Measurements from ENCODE around the gene SOD3.

SOD3 gene

DNA sequence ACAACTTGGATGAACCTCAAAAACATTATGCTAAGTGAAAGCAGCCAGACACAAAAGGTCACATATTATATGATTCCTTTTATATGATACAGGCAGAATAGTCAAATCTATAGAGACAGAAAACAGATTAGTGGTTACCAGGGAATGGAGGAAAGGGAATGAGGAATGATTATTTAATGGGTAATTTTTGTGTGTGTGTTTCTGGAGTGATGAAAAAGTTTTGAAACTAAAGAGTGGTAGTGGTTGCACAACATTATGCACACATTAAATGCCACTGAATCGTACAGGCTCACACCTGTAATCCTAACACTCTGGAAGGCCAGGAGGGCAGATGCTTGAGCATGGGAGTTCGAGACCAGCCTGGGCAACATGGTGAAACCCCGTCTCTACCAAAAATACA is 19.6 kb upstream of the SOD3 start:
- DNase-seq = no peak

DNA sequence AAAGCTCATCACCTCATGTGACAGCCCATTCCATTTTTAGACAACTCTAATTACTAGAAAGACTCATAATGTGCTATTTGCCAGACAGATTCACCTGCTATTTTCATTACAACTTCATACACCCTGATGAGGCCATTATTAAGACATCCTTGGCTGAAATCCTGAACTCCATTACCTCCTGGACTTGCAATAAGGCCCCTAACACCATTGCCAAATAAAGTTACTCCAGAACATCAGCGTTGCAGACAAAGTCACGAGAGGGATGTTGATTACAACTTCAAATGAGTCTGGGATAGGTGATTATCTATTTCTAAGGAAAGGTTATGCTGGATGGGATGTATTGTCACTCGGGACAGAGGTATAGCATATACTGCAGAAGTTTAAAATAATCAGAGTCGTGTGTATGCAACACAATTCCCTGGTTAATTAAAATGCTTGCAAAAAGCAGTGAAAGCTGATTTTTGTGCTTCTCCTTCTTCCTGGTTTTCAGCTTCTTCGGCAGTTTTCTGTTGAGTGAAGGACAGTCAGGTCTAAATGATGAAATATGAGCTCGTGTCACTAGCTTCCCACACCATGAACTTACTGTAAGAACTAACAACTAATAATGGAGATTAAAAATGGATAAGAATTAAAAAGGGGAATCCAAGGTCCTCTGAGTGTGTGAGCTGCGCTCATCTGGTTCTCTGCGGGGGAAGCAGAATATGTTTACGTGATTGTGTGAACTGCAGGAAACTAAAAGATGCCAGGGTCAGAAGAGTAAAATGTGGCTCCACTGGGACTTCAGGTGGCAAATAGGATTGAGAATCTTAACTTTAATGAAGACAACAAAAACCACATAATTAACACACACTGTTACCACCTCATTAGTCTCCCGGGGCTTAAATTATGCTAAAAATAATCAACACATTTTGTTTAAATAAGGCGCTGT is 17.6 kb upstream of the SOD3 start:
- no peak for DNase-seq

DNA sequence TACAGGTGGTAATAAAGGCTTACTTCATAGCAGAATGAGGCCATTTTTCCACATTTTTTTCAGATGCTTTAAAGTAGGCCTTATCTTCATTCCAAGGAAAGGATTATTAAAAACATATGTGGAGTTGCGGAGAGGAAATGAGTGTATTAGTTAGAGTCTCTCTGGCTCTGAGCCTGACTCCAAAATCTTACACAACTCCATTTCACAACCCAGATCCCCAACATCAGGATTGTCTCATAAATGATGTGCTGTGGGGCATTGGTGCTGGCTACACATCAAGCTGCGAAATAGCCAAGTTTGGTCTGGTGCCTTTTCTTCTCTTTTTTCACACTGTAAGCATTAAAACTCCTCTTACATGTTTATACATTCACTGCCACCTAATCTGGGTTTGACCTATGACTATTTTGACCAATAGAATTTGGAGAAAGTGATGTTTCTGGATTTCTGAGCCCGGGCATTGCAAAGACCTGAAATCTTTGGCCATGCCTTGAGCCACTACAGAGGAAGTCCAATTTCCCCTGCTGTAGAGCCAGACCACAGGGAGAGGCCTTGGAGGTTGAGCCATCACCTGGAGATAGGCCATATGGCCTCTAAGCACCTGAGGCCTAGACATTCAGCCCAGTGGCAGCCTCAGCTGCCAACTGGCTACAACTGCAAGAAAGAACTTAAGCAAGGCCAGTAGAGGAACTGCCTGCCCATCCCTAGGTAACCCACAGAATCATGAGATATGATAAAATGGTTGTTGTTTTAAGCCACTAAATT is 16.7 kb upstream of the SOD3 start:
- DNase-seq = no peak

DNA sequence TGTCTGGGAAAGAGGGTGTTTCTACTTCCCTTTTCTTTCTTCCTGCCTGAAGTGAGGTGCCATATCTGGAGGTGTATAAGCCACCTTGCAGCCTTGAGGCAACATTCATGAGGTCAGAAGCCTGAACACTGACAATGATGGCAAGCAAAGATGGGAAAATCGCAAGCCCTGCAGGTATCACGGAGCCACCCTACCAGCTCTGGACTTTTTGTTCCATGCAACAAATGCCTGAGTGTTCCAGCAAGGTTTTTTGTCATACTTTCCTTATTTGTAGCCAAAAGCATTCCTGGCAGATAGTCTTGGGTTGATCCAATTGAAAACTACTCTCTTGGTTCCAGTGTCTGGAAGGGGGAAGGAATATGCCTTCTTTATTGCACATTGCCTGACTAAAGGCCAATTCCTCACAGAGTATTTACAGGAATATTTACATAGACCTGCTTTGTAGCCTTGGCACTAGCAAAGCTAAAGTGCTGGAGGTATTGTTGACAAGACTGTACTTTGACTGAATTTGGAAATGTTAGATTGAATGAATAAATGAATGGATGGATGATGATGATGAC is 14.4 kb upstream of the SOD3 start:
- DNase-seq = no peak

DNA sequence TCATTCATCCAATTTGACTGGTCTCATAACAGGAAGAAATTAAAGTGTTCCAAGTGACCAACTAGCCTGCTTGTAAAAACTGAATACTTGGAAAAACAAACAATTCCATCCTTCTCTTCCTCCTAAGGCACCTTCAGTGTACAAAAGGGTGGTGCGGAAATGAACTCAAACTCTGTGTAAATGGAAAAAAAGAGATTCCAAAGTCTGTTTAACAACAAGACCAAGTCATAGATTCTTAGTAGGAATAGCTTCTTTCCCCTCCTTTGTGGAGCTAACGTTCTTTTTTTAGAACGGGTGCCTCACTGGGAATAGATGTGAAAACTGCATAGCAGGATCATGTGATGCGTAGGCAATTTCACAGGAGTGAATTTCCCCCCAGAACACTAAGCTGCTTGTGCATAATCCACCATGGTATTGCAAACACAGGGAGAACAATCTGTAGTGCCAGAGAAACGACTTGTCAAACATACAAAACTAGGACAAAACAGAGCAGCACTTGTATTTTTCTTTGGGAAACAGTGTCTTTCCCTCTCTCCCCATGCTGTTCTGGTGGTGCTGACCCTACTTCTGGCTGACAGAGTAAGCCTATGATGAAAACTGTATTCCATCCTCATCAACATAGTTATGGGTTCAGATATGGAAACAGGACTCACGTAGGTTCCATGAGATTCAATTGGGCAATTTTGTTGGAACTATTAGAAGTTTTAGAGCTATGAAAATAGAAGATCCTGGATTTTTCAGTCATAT is 13.2 kb upstream of the SOD3 start:
- no peak for DNase-seq

DNA sequence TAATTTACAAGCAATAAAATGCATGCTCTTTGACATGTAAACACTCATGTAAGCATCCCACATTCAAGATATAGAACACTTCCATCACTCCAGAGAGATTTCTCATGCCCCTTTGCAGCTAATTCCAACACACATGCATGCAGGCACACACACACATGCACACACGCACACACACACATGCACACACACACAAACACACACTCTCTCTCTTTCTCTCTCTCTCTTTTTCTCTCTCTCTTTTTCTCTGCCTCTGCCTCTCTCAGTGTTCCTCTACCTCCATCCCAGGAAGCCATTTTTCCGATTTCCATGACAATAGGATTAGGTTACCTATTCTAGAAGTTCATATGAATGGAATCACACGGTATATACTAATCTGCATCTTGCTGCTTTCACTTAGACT is 11.9 kb upstream of the SOD3 start:
- DNase-seq = no peak

DNA sequence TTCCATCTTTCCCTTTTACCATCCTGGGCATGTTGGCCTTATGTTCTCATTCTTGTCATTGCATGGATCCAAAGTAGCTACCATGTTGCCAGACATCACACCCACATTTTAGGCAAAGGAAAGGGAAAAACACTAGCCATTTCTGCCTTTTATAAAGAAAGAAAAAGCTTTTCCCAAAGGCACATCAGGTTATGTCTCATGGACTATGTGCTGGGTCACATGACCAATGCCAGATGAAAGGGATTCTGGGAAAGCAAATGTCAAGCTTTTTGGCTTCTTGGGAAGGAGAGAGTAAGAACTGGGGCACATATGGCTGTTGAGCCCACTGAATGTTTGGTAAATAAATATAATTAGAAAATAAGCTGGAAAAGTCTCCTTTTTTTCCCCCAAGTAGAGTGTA is 4.3 kb upstream of the SOD3 start:
- no peak for DNase-seq

DNA sequence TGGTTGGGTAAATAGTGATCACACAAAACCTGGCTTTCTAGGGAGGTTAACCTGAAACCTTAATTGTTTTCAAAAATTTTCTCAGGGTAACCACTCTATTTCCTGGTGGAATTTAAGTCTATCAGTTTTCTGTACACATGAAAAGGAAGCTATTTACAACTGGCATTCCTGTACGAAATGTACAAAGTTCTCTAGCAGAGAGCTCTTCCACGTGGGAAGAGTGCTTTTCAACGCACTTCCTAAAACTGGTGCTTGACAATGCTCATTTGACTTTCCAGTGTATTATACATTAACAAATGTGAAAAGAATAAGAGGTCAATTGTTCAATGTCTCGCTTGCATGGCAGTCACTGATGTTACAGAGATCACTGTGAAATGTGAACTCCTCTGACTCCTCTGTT is 2.8 kb upstream of the SOD3 start:
- DNase-seq = no peak

DNA sequence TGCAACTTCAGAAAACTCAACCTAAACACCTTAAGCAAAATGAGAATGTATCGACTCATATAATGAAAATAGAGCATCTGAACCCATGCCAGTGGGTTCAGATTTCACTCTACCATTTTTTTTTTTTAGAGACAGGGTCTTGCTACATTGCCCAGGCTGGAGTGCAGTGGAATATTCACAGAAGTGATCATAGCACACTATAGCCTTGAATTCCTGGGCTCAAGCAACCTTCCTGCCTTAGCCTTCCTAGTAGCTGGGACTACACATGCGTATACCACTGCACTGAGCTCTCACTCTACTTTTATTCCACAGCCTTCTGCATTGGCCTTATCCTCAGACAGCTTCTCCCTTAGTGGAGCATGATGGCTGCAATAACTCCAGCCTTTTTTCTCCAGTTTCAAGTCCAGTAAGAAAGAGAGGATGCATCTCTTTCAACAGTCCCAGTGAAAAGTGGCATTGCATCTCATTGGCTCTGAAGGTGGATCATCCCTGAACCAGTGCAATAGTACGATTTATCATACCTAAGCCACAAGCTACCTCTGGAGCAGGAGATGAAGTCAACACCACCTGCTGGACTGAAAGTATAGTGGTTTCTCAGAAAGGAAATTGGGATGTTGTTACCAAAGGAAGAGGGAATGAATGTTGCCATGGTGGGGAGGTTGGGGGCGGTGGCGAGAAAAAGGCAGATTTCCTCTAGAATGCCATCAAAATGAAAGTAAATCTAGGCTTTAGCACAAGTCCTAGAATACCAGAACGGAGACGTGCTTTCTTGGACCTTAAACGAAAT is 2.0 kb upstream of the SOD3 start:
- no peak for DNase-seq

DNA sequence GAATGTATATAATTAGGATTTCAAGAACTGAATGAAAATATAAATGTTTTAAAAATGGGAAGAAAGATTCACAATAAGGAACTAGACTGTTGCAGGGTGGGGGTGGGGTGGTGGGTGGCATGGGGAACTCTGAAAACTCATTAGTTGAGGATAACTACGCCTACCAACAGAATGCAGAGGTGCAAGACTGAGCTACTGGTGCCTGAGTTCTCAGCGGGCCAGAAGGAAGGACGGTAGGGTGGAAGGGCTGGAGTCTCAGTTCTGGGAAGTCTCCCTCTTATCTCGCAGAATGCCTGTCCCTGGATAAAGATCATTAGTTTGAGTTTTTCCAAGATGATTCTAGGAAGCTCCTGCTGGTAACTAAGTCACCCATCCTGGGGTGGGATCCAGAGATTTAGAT is 1.3 kb upstream of the SOD3 start:
- no peak for DNase-seq

DNA sequence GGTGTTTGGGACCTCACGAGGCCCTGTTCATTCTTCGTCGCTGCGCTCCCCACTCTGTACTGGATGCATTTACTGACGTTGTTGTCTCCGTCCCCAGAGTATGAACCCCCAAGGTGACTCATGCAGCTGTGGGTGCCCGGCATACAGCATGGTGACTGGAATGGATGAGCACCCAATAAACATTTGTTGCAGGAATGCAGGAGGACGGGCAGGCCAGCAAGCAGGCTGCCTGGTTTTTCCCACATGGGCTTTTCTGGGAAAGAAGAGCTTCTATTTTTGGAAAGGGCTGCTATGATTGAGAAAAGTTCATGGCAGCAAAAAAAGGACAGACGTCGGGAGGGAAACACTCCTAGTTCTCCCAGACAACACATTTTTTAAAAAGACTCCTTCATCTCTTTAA is 893 bp upstream of the SOD3 start:
- DNase-seq = no peak

DNA sequence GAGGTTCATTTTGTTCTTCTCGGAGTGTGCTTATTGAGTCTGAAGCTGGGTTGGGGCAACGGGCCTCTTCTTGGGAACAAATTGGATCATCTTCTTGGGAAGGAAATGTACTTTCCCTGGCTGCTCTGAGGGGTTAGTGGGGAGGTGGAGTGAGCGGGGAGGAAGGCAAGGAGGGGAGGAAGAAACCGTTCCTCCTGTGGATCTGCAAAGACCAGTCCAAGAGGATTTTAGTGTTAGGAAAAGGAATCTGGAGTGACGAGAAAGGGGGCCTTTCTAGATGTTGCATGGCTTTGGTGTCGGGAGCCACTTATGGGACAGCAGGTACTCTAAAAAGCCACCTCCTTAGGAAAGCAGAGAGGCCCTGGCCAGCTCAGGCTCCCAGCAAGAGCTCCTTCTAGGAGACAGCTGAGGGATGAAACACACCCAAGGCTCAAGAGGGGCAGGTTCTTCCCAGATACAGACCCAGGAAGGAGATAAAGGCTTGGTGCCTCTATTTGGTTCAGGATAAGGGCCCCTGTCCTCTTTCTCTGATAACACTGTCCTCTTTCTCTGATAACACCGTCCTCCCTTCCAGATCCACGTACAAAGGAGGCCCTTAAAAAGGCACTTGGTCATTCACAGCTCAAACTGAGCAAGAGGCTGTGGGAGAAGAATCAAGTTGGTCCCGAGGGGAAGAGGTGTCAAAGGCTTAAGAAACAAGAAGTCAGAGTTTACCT is 451 bp downstream of the SOD3 start:
- DNase-seq = no peak

DNA sequence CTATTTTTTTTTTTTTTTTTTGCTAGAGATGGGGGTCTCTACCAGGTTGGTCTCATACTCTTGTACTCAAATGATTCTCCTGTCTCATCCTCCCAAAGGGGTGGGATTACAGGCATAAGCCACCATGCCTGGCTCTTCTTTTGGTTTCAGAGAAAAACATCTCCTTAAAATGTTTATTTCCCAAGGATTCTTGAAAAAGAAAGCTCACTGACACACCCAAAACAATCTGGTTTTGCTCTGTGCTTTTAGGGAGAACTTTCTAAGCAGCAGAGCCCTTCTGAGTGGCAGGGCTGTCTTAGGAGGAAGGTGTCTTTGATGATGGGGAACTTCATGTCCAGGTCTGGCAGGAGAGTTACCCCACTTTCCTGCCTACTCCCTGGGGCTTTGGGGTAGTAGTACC is 1.2 kb downstream of the SOD3 start:
- no peak for DNase-seq

DNA sequence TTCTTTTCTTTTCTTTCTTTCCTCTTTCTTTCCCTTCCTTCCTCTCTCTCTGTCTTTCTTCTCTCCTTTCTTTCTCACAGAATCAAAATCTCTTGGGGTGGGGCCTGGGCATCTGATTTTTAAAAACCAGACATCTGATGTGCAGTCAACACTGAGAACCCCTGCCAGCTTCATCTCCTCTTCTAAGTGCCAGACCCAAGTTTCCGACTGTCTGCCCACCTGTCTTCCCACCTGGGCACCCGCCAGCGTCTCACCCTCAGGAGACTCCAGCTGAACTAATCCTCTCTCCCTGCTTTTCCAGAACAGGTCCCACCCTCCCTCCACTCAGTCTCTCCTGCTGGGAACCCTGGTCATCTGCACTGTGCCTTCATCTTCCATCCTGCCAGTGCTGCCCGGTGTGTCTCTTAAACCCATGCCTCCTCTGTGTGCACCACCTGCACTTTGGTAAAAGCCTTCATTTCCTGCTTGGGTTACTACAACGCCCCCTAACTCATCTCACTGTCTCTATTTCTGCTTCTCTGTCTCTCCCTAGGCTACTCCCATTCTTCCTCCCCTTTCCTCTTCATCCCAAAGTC is 2.8 kb downstream of the SOD3 start:
- DNase-seq = no peak

DNA sequence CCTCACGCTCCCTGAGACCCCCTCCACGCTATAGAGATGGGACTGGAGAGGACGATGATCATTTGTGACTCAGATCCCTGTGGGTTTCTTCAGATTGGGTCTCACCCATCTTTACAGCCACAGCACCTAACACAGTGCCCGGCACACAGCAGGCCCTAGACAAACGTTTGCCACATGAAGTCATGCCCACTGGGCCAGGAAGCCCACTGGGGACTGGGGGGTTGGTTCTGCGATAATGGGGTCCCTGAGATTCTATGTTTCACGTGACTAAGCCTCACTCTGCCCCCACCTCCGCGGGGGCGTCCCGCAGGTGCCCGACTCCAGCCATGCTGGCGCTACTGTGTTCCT is 3.8 kb downstream of the SOD3 start:
- no peak for DNase-seq

DNA sequence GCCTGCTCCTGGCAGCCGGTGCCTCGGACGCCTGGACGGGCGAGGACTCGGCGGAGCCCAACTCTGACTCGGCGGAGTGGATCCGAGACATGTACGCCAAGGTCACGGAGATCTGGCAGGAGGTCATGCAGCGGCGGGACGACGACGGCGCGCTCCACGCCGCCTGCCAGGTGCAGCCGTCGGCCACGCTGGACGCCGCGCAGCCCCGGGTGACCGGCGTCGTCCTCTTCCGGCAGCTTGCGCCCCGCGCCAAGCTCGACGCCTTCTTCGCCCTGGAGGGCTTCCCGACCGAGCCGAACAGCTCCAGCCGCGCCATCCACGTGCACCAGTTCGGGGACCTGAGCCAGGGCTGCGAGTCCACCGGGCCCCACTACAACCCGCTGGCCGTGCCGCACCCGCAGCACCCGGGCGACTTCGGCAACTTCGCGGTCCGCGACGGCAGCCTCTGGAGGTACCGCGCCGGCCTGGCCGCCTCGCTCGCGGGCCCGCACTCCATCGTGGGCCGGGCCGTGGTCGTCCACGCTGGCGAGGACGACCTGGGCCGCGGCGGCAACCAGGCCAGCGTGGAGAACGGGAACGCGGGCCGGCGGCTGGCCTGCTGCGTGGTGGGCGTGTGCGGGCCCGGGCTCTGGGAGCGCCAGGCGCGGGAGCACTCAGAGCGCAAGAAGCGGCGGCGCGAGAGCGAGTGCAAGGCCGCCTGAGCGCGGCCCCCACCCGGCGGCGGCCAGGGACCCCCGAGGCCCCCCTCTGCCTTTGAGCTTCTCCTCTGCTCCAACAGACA is 4.4 kb downstream of the SOD3 start:
- no peak for DNase-seq

DNA sequence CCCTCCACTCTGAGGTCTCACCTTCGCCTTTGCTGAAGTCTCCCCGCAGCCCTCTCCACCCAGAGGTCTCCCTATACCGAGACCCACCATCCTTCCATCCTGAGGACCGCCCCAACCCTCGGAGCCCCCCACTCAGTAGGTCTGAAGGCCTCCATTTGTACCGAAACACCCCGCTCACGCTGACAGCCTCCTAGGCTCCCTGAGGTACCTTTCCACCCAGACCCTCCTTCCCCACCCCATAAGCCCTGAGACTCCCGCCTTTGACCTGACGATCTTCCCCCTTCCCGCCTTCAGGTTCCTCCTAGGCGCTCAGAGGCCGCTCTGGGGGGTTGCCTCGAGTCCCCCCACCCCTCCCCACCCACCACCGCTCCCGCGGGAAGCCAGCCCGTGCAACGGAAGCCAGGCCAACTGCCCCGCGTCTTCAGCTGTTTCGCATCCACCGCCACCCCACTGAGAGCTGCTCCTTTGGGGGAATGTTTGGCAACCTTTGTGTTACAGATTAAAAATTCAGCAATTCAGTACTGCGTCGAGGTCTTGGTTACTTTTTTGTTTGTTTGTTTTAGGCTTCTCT is 5.0 kb downstream of the SOD3 start:
- DNase-seq = no peak

DNA sequence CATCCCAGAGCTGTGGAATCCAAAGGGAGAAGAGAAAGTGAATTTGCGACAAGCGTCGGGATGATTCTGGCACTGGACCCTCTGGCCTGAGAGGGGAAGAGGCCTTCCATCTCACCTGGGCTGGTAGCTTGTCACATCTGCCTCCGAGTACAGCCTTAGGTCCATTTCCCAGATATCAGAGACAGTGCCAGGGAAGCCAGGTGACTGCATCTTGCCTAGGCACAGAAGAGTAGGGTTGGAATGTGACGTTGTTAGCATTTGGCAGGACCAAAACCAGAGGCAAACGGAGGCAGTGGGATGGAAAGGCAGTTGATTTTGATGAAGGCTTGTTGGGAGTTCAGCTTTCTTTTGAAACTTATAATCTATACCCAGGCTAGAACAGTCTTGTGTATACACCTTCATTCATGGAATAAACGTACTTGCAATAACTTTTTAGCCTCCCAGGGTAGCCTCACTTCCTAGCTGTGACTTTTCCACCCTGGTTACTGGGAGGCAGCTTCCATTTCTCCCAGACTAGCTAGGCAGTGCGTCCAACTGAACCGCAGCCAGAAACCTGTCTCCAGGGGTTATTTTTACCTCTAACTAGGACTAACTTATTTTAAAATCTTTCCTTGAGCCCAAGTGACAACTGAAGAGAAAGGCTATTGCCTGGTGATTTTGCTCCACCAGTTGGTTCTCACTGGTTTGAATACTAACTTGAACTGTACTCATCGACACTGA is 5.9 kb downstream of the SOD3 start:
- DNase-seq = no peak

DNA sequence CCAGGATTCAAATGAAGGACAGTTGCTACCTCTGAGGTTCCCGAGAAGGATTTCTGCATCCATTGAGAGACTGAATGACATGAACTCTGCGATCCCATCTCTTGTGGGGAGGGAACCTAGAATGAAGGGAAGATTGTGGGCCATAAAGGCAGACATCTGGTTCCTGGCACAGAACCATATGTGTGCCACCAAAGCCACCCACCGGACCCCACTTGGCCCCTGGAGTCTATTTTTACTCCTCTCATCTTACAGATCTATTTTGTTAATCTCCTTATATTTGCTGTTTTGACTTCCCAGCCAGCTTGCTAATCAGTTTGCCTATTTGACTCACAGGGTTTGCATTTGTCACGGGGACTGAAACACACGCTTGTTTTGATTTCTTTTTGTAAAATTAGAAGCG is 7.3 kb downstream of the SOD3 start:
- DNase-seq = no peak

DNA sequence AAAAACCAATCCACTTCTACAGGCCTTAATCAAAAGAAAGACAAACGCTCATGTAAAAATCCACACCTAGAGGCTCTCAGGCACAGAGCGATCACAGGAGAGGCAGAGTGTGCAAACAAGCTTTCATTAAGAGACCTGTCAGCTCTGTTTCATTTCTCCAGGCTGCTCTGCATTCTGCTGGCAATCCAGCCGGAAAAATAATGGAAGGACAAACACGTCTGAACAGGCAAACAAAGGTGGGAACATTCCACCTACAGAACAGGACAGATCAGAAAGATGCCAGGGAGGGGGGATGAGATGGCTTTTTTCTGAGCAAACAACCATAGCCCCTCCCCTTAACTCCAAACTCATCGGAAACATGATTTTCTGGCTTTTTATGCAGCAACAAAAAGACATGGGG is 9.7 kb downstream of the SOD3 start:
- no peak for DNase-seq
